ENCODE data around the gene APOBEC3C.

The APOBEC3C gene

DNA sequence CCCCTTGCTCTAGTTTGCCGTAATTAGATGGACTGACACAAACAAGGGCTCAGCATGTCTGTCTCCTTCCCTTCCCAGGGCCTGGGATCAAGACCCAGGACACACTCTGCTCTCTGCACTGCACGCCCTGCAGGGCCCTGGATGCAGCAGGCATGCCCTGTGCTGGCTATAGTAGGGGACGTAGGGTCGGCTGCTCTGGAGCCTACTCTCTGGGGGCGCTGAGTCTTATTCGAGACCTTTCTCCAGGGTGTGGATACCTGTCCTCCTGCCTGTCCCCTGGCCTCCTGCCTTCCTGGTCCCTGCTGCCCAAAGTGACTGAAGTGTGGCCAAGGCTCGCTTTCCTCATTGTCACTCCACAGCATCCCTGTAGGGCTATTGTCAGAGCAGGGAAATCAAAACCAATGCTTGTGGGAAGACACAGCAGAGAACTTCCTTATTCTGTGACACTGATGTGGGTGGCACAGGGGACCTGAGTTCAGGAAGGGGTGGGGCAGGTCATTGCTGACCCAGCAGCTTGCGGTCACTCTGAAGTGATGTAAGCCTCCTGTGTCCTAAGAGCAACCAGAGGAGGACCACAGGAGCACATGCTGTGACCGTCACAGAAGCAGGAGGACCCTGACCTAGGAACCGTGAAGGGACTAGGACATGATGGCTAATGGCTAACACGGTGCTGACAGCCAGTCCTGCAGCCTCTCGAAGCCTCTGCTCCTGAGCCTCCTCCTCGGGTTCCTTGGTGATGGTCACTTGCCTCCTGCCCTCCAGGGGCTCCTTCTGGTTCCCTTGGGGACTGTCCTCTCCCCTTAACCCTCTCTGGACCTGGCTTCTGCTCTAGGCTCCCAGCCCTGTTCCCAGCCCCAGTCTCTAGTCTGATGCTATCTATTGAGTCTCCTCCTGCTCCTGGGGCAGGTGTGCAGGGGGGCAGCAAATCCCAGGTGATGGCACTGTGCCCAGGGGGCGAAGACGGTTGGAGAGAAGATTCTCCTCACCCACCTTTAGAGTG is 46.3 kb upstream of the APOBEC3C start:
- H3K4me3 ChIP-seq (ENCODE audit: low read length), result no peak overlapping the region
- TF ChIP-seq, protein P1, sequence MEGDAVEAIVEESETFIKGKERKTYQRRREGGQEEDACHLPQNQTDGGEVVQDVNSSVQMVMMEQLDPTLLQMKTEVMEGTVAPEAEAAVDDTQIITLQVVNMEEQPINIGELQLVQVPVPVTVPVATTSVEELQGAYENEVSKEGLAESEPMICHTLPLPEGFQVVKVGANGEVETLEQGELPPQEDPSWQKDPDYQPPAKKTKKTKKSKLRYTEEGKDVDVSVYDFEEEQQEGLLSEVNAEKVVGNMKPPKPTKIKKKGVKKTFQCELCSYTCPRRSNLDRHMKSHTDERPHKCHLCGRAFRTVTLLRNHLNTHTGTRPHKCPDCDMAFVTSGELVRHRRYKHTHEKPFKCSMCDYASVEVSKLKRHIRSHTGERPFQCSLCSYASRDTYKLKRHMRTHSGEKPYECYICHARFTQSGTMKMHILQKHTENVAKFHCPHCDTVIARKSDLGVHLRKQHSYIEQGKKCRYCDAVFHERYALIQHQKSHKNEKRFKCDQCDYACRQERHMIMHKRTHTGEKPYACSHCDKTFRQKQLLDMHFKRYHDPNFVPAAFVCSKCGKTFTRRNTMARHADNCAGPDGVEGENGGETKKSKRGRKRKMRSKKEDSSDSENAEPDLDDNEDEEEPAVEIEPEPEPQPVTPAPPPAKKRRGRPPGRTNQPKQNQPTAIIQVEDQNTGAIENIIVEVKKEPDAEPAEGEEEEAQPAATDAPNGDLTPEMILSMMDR (conservative IDR thresholded peaks at IDR 0.05; ENCODE audit: low read length), result no peak
- DNase-seq (ENCODE audit: low read depth), result no peak

DNA sequence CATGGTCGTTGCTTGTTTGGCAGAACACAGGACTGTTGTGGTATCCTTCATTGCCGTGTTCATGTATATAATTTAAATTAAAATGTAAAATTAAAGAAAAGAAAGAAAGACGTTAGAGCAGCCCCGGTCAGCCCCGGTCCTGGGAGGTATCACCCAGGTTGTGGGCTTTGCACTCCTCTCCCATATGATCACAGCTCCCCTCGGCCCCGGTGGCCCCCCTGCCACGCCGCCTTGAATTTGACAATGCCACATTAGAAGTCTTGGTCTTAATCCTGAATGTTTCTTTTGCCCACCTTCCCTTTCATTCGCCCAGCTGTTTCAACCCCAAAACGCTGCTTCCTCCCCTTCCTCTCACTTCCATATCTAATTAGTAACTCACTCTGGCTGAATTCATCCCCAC is 45.3 kb upstream of the APOBEC3C start:
- TF ChIP-seq, protein P1 (conservative IDR thresholded peaks at IDR 0.05; ENCODE audit: low read length), result no peak
- no peak overlapping the region for H3K4me3 ChIP-seq (ENCODE audit: low read length)
- no peak for DNase-seq (ENCODE audit: low read depth)

DNA sequence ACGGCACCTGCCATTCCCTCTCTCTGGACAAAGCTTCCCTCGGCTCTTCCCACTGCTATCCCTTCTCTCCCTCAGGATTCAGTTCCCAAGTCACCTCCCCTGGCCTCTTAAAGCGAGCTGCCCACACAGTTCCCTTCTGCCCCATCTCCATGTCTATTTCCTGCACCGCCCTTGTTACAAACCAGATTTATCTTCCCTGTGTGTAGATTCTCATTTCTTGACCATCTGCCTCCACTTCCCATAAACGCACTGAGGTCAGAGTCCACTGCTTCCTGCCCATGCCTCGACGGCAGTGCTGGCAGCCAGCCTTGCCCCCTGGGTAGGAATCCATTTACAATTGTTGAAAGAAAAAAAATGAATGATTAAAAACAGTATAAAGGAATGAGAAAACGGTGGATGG is 43.5 kb upstream of the APOBEC3C start:
- TF ChIP-seq, protein P1 (conservative IDR thresholded peaks at IDR 0.05; ENCODE audit: low read length), result no peak
- H3K4me3 ChIP-seq (ENCODE audit: low read length), result no peak overlapping the region
- DNase-seq (ENCODE audit: low read depth), result no peak

DNA sequence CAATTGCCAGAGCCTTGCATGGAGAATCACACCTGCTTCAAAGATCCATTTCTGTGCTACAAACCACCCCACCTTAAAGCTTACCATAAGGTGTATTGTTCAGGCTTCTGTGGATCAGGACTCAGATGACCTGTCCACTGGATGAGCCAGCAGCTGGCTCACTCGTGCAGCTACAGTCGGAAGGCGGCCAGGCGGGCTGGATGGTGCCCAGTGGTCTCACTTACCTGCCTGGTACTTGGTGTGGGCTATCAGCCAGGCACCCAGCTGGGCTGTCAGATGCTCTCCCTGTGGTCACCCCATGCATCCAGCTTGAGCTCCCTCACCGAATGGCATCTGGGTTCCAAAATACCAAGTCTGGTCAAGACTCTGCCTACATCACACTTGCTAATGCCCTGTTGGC is 42.9 kb upstream of the APOBEC3C start:
- no peak for DNase-seq (ENCODE audit: low read depth)
- no peak overlapping the region for H3K4me3 ChIP-seq (ENCODE audit: low read length)
- TF ChIP-seq, protein P1 (conservative IDR thresholded peaks at IDR 0.05; ENCODE audit: low read length), result no peak

DNA sequence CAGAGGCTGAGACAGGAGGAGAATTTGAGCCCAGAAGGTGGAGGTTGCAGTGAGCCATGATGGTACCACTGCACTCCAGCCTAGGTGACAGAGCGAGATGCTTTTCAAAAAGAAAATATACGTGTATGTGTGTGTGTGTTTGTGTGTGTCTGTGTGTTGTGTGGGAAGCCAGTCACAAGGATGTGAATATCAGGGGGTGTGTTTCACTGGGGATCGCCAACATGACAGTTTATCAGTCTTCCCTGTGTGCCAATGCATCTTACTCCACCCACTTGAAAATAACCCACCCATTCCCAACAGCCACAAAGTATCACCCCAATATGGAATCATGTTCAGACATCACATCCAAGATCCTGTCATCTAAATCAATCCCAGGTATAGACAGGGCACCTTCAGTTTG is 42.3 kb upstream of the APOBEC3C start:
- TF ChIP-seq, protein P1 (conservative IDR thresholded peaks at IDR 0.05; ENCODE audit: low read length), result no peak
- no peak overlapping the region for H3K4me3 ChIP-seq (ENCODE audit: low read length)
- DNase-seq (ENCODE audit: low read depth), result no peak

DNA sequence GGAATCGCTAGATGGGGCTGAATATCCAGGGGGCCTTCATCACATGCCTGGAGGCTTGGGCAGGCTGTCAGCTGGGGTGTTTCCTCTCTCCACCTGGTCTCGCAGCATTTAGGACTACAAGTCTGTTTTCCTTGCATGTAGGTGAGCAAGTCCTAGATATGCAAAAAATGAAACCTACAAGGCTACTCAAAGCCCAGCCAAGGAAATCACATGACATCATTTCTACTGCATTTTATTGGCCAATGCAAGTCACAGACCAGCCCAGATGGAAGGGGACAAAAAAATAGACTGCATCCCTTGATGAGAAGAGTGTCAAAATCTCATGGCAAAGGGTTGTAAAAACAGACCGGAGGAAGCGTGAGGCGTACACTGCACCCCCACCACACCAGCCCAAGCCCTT is 41.5 kb upstream of the APOBEC3C start:
- TF ChIP-seq, protein P1 (conservative IDR thresholded peaks at IDR 0.05; ENCODE audit: low read length), result no peak
- DNase-seq (ENCODE audit: low read depth), result no peak
- no peak overlapping the region for H3K4me3 ChIP-seq (ENCODE audit: low read length)
